ENCODE data around the gene RPL22L1.
"Not testable (repeated sequence)": the region's sequence is repeated elsewhere in the genome, so short reads cannot be mapped to it uniquely, and the experiment has no call there.

The RPL22L1 gene

GRCh38 chr3:170889132-170889531 lies 19.1 kb upstream of the RPL22L1 start:
- no peak for DNase-seq

- not testable (repeated sequence) for DNase-seq
Observed at GRCh38 chr3:170884109-170884930, 14.3 kb upstream of the RPL22L1 start.

GRCh38 chr3:170878688-170879087 lies 8.7 kb upstream of the RPL22L1 start:
- not testable (repeated sequence) for DNase-seq

- not testable (repeated sequence) for DNase-seq
Observed at GRCh38 chr3:170877311-170877710, 7.3 kb upstream of the RPL22L1 start.

GRCh38 chr3:170876537-170876936 lies 6.5 kb upstream of the RPL22L1 start:
- DNase-seq: no peak

- DNase-seq: no peak
Observed at GRCh38 chr3:170869239-170869590, 780 bp downstream of the RPL22L1 start.

- no peak for DNase-seq
Observed at GRCh38 chr3:170868577-170869238, 1.3 kb downstream of the RPL22L1 start.

- DNase-seq: no peak
Observed at GRCh38 chr3:170867143-170867937, 2.7 kb downstream of the RPL22L1 start.

GRCh38 chr3:170866499-170866898 lies 3.5 kb downstream of the RPL22L1 start:
- no peak for DNase-seq

GRCh38 chr3:170865209-170866094 lies 4.5 kb downstream of the RPL22L1 start:
- no peak for DNase-seq

GRCh38 chr3:170864525-170865208 lies 5.3 kb downstream of the RPL22L1 start:
- no peak for DNase-seq

GRCh38 chr3:170863816-170864215 lies 6.2 kb downstream of the RPL22L1 start:
- no peak for DNase-seq

- no peak for DNase-seq
Observed at GRCh38 chr3:170862618-170863374, 7.2 kb downstream of the RPL22L1 start.

- DNase-seq: no peak
Observed at GRCh38 chr3:170858599-170858998, 11.4 kb downstream of the RPL22L1 start.

- DNase-seq: no peak
Observed at GRCh38 chr3:170852324-170852723, 17.7 kb downstream of the RPL22L1 start.

GRCh38 chr3:170848292-170848917 lies 21.6 kb downstream of the RPL22L1 start:
- DNase-seq: no peak

GRCh38 chr3:170844377-170844776 lies 25.6 kb downstream of the RPL22L1 start:
- DNase-seq: no peak

GRCh38 chr3:170840291-170840859 lies 29.6 kb downstream of the RPL22L1 start:
- no peak for DNase-seq

- DNase-seq: no peak
Observed at GRCh38 chr3:170839518-170840100, 30.4 kb downstream of the RPL22L1 start.

Measured in right kidney (tissue), 1 donor.